Liver (tissue), 9 donors: ENCODE results near the gene NIPSNAP3A. TPM values are rescaled to one million over a fixed set of nuclear protein-coding genes. Genes with fewer than 3 reads are reported as not detected.
"Not testable (repeated sequence)": the region's sequence is repeated elsewhere in the genome, so short reads cannot be mapped to it uniquely, and the experiment has no call there.

Experiments
- DNase-seq: peaks from one replicate; pipeline ENCODE4 v3.0.0-alpha.2; 2017; ENCODE audit warnings: low spot score
- H3K27ac ChIP-seq, 2 donors: one replicate each; pipeline ENCODE4 v1.7.0; 2013; ENCODE audit warnings: inconsistent platforms in 2 of 2, low read length in 2 of 2, control low read depth in 1 of 2, low read depth in 1 of 2, mild to moderate bottlenecking in 1 of 2
- H3K27me3 ChIP-seq, 4 donors: one replicate each; pipeline versions ENCODE4 v1.6.1 to v1.7.0; 2013; ENCODE audit warnings: low read length in 3 of 4, inconsistent platforms in 1 of 4, mild to moderate bottlenecking in 1 of 4, moderate library complexity in 1 of 4; ENCODE audit not compliant: control insufficient read depth in 4 of 4, insufficient read depth in 4 of 4
- H3K36me3 ChIP-seq, 4 donors: one replicate each; pipeline versions ENCODE4 v1.6.1 to v1.7.0; 2013; ENCODE audit warnings: low read length in 3 of 4, mild to moderate bottlenecking in 3 of 4, low read depth in 1 of 4, moderate library complexity in 1 of 4; ENCODE audit not compliant: control insufficient read depth in 4 of 4, insufficient read depth in 3 of 4
- H3K4me1 ChIP-seq, 4 donors: one replicate each; pipeline versions ENCODE4 v1.6.1 to v1.7.0; 2013; ENCODE audit warnings: low read length in 3 of 4, mild to moderate bottlenecking in 3 of 4, moderate library complexity in 1 of 4; ENCODE audit not compliant: control insufficient read depth in 4 of 4, insufficient read depth in 4 of 4
- H3K4me3 ChIP-seq, 3 donors: one replicate each; pipeline versions ENCODE4 v1.6.1 to v1.7.0; 2013; ENCODE audit warnings: low read length in 3 of 3, control low read depth in 1 of 3, low read depth in 1 of 3, mild to moderate bottlenecking in 1 of 3
- H3K9ac ChIP-seq, 2 donors: one replicate each; pipeline ENCODE4 v1.7.0; 2013; ENCODE audit warnings: low read length in 2 of 2, mild to moderate bottlenecking in 2 of 2, moderate library complexity in 2 of 2, control low read depth in 1 of 2, low read depth in 1 of 2
- H3K9me3 ChIP-seq, 4 donors: one replicate each; pipeline versions ENCODE4 v1.6.1 to v1.7.0; 2013; ENCODE audit warnings: low read length in 3 of 4; ENCODE audit not compliant: control insufficient read depth in 4 of 4
- ATF3 ChIP-seq: IDR thresholded peaks from 2 replicates; pipeline ENCODE4 v1.6.1; 2016; ENCODE audit warnings: antibody characterized with exemption
- EGR1 ChIP-seq, 2 donors: IDR thresholded peaks; 2 replicates each; pipeline ENCODE4 v1.6.1; 2016 to 2018; ENCODE audit warnings: antibody characterized with exemption in 2 of 2, low read depth in 2 of 2
- FOXA1 ChIP-seq: IDR thresholded peaks from 2 replicates; pipeline ENCODE4 v1.6.1; 2016; ENCODE audit warnings: antibody characterized with exemption
- FOXA2 ChIP-seq: IDR thresholded peaks from 2 replicates; pipeline ENCODE4 v1.6.1; 2016; ENCODE audit warnings: antibody characterized with exemption
- GABPA ChIP-seq, 2 donors: IDR thresholded peaks in 1 of 2; conservative IDR thresholded peaks in 1 of 2; 2 replicates each; pipeline ENCODE4 v1.6.1; 2016; ENCODE audit warnings: antibody characterized with exemption in 2 of 2, mild to moderate bottlenecking in 1 of 2, moderate library complexity in 1 of 2
- HNF4A ChIP-seq, 2 donors: conservative IDR thresholded peaks; 2 replicates each; pipeline ENCODE4 v1.6.1; 2016; ENCODE audit warnings: antibody characterized with exemption in 2 of 2, mild to moderate bottlenecking in 2 of 2
- HNF4G ChIP-seq: IDR thresholded peaks from 2 replicates; pipeline ENCODE4 v1.6.1; 2016; ENCODE audit warnings: antibody characterized with exemption
- JUND ChIP-seq, 2 donors: IDR thresholded peaks; 2 replicates each; pipeline ENCODE4 v1.6.1; 2016; ENCODE audit warnings: antibody characterized with exemption in 2 of 2
- MAX ChIP-seq: IDR thresholded peaks from 2 replicates; pipeline ENCODE4 v1.6.1; 2016; ENCODE audit warnings: antibody characterized with exemption
- NR2F2 ChIP-seq: IDR thresholded peaks from 2 replicates; pipeline ENCODE4 v1.6.1; 2016; ENCODE audit warnings: antibody characterized with exemption
- RAD21 ChIP-seq, 2 donors: IDR thresholded peaks; 2 replicates each; pipeline ENCODE4 v1.6.1; 2016; ENCODE audit warnings: antibody characterized with exemption in 2 of 2, mild to moderate bottlenecking in 2 of 2
- REST ChIP-seq: IDR thresholded peaks from 2 replicates; pipeline ENCODE4 v1.6.1; 2016; ENCODE audit warnings: antibody characterized with exemption, mild to moderate bottlenecking
- RXRA ChIP-seq, 2 donors: IDR thresholded peaks; 2 replicates each; pipeline ENCODE4 v1.6.1; 2017 to 2018; ENCODE audit warnings: antibody characterized with exemption in 2 of 2, mild to moderate bottlenecking in 1 of 2
- SP1 ChIP-seq: IDR thresholded peaks from 2 replicates; pipeline ENCODE4 v1.6.1; 2018; ENCODE audit warnings: antibody characterized with exemption, mild to moderate bottlenecking
- TAF1 ChIP-seq: conservative IDR thresholded peaks from 2 replicates; pipeline ENCODE4 v1.6.1; 2016; ENCODE audit warnings: antibody characterized with exemption, mild to moderate bottlenecking
- YY1 ChIP-seq: IDR thresholded peaks from 2 replicates; pipeline ENCODE4 v1.6.1; 2016; ENCODE audit warnings: antibody characterized with exemption, mild to moderate bottlenecking
- ZBTB33 ChIP-seq: IDR thresholded peaks from 2 replicates; pipeline ENCODE4 v1.6.1; 2016; ENCODE audit warnings: antibody characterized with exemption
- WGBS: extraction: QIAGEN DNeasy Blood & Tissue Kit; methylation state at CpG from one replicate; pipeline ENCODE4 v1.1.7; 2013; 5-methylcytosine and 5-hydroxymethylcytosine counted together
- polyA plus RNA-seq, 2 donors: library from polyadenylated mRNA; stranded (reverse) in 1 of 2; unstranded in 1 of 2; fragments of 200-250 nt in 1 of 2; fragments of >200 nt in 1 of 2; fragmentation: Nextera tagmentation in 1 of 2; extraction: Ambion mirVana in 1 of 2; gene quantifications; one replicate each; pipeline versions ENCODE4 v1.2.1 to v1.2.3, GENCODE V29; 2013 to 2015
- total RNA-seq, 2 donors: library from RNA; depleted of rRNA; stranded (reverse); fragments of >200 nt; gene quantifications; one replicate each; pipeline ENCODE4 v1.2.3, GENCODE V29; 2014
- donor health status: healthy.
- donor health status: healthy.
- donor health status: healthy.
- donor health status: healthy.
- donor health status: healthy.

The NIPSNAP3A gene
- total and polyA plus RNA-seq, 4 donors = 18.7 to 41.2 (median 32.1) TPM

- H3K9ac ChIP-seq, H3K27ac ChIP-seq, H3K36me3 ChIP-seq, H3K9me3 ChIP-seq, DNase-seq, H3K4me3 ChIP-seq, H3K27me3 ChIP-seq, H3K4me1 ChIP-seq: not testable (repeated sequence)
- 49% methylated on average over 1 of the region's 1 CpG for WGBS
Observed at GRCh38 chr9:104708737-104709136, 38.7 kb upstream of the NIPSNAP3A start.

- no peak for DNase-seq
- H3K27me3 ChIP-seq = no peaks in the 10 kb centered on the region
- no peak overlapping the region for H3K27ac ChIP-seq
- WGBS = 89% methylated on average over 4 of the region's 4 CpGs
- H3K9me3 ChIP-seq = no peaks in the 10 kb centered on the region
- H3K4me1 ChIP-seq = no peaks in the 10 kb centered on the region
- no peak overlapping the region for H3K4me3 ChIP-seq
- no peak for TF ChIP-seq SP1
- TF ChIP-seq ATF3 = no peak
- no peak for TF ChIP-seq FOXA2
- TF ChIP-seq HNF4A (conservative IDR thresholded peaks at IDR 0.05) = no peak
- TF ChIP-seq RXRA (IDR thresholded peaks at IDR 0.05) = no peak
- no peak for TF ChIP-seq FOXA1
- no peak for TF ChIP-seq YY1
- no peak for TF ChIP-seq RAD21 (IDR thresholded peaks at IDR 0.05)
- TF ChIP-seq JUND (IDR thresholded peaks at IDR 0.05) = no peak
- TF ChIP-seq GABPA (IDR thresholded peaks at IDR 0.05 in 1 of 2, conservative IDR thresholded peaks at IDR 0.05 in 1 of 2) = no peak
- no peak for TF ChIP-seq EGR1 (IDR thresholded peaks at IDR 0.05; ENCODE audit: low read depth in 2 of 2)
- TF ChIP-seq MAX = no peak
- H3K9ac ChIP-seq = no peak overlapping the region
- H3K36me3 ChIP-seq = no peaks in the 10 kb centered on the region
Observed at GRCh38 chr9:104711604-104712003, 35.9 kb upstream of the NIPSNAP3A start.

- H3K4me1 ChIP-seq = no peaks in the 10 kb centered on the region
- no peak overlapping the region for H3K4me3 ChIP-seq
- TF ChIP-seq HNF4G (no peak), TAF1 (no peak), MAX (no peak)
- no peak overlapping the region for H3K9ac ChIP-seq
- no peaks in the 10 kb centered on the region for H3K27me3 ChIP-seq
- H3K36me3 ChIP-seq = peaks cover 0 to 2% (median 0%) of the 10 kb centered on the region in 4 donors
- WGBS = 94% methylated on average over 5 of the region's 5 CpGs
- DNase-seq = no peak
- H3K27ac ChIP-seq = no peak overlapping the region
- no peaks in the 10 kb centered on the region for H3K9me3 ChIP-seq
Observed at GRCh38 chr9:104725014-104725413, 22.5 kb upstream of the NIPSNAP3A start.

- Histone ChIP-seq H3K27ac (no peak overlapping the region), H3K4me3 (no peak overlapping the region), H3K27me3 (no peaks in the 10 kb centered on the region), H3K9me3 (no peaks in the 10 kb centered on the region), H3K9ac (no peak overlapping the region), H3K4me1 (peaks cover 1 to 17% (median 7%) of the 10 kb centered on the region in 4 donors), H3K36me3 (no peaks in the 10 kb centered on the region)
- WGBS = 71% methylated on average over 3 of the region's 3 CpGs
- TF ChIP-seq HNF4G (no peak), NR2F2 (no peak), YY1 (no peak), ATF3 (no peak), ZBTB33 (no peak), EGR1 (IDR thresholded peaks at IDR 0.05; ENCODE audit: low read depth in 2 of 2) (no peak), SP1 (no peak), GABPA (IDR thresholded peaks at IDR 0.05 in 1 of 2, conservative IDR thresholded peaks at IDR 0.05 in 1 of 2) (no peak), REST (no peak), JUND (IDR thresholded peaks at IDR 0.05) (no peak), RAD21 (IDR thresholded peaks at IDR 0.05) (no peak), TAF1 (no peak), RXRA (IDR thresholded peaks at IDR 0.05) (no peak), MAX (no peak)
- DNase-seq = no peak
Observed at GRCh38 chr9:104738452-104738851, 9.0 kb upstream of the NIPSNAP3A start.
